Medulla oblongata (tissue), 1 donor: ENCODE data around the gene COX6B1.
A peak's percentile ranks its signal among the peaks of the same experiment; 100 is the strongest.
"Not testable (repeated sequence)": the region's sequence is repeated elsewhere in the genome, so short reads cannot be mapped to it uniquely, and the experiment has no call there.

Source experiments
- DNase-seq: peaks from one replicate; pipeline ENCODE4 v3.0.0-alpha.2; 2015; ENCODE audit errors: extremely low spot score

Gene COX6B1, protein sequence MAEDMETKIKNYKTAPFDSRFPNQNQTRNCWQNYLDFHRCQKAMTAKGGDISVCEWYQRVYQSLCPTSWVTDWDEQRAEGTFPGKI

DNA sequence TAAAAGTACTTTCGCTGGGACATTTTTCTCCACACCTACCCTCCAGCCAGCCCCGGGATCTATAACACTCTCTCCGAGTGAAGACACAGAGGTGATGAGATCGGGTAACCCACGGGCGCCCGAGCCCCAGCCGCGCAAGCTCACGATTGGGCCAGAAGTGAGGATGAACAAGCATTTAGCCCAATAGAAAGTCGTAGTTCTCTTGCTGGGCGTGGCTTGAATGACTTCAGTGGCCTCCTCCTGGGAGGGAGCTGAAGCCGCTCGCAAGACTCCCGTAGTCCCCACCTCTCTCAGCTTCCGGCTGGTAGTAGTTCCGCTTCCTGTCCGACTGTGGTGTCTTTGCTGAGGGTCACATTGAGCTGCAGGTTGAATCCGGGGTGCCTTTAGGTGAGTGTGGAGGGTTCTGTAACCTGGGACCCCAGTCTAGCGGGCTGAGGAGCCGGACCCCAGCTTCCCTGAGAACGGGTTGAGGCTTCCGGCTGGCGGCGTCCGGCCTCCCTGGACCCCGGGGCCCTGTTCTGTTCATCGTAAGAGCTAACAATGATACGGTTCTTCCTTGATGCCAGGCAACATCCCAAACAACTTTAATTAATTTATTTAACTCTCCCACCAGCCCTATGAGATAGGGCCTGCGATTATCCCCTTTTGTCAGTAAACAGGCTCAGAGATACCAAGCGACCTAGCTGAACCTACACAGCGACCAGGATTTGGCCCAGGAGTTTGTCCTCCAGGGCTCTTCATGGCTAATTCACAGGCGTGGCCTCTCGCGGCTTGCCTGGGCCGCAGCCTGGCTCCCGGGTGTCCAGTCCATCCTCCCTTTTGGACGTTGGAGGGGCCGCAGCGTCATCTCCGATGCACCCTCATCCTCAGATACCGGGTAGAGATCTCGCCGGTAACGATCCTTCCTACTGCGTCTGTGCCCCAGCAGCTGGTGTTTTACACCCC is at the start of gene COX6B1:
COX6B1 (plus strand) TSS at position 307 of the 945 bp plus-strand sequence. CDS start 2,921 bp downstream, outside the sequence.
- peak; percentile 99 for DNase-seq

DNA sequence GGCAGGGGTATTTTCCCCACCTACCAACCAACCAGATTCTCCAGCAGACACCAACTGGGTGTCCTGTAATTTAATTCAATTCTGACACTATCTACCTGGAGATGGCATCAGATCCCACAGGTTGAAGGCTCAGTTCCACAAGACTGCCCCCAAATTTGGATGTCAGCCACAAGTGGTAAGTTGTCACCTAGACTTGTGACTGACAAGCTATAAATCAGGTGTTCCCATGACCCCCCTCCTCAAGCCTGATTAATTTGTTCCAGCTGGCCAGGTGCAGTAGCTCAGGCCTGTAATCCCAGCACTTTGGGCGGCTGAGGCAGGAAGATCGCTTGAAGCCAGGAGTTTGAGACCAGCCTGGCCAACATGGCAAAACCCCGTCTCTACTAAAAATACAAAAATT is 46.2 kb upstream of the COX6B1 start:
- no peak for DNase-seq

DNA sequence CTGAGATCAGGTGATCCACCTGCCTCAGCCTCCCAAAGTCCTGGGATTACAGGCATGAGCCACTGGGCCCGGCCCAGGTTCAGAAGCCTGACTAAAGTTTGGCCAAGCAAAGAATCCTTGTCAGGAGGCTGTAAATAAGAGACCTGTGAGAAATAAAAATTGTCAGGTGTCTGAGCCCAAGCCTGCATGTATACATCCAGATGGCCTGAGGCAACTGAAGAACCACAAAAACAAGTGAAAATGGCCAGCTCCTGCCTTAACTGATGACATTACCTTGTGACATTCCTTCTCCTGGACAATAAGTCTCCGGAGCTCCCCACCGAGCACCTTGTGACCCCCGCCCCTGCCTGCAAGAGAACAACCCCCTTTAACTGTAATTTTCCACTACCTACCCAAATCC is 43.7 kb upstream of the COX6B1 start:
- not testable (repeated sequence) for DNase-seq

DNA sequence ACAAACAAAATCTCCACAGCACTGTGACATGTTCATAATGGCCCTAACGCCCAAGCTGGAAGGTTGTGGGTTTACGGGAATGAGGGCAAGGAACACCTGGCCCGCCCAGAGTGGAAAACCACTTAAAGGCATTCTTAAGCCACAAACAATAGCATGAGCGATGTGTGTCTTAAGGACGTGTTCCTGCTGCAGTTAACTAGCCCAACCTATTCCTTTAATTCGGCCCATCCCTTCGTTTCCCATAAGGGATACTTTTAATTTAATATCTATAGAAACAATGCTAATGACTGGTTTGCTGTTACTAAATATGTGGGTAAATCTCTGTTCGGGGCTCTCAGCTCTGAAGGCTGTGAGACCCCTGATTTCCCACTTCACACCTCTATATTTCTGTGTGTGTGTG is 41.0 kb upstream of the COX6B1 start:
- DNase-seq: not testable (repeated sequence)

DNA sequence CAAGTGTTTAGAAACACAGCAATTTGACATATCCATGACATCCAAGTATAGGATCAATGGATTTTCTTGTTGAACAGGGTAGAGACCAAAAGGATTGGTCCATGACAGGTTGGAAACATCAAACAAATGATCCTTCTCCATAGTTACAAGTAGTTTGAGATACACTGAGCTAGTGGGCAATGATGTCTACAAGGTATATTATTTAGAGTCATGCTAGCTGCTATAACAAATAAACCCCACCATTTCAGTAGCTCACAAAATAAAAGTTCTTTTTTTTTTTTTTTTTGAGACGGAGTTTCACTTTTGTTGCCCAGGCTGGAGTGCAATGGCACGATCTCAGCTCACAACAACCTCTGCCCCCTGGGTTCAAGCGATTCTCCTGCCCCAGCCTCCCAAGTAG is 40.5 kb upstream of the COX6B1 start:
- no peak for DNase-seq

DNA sequence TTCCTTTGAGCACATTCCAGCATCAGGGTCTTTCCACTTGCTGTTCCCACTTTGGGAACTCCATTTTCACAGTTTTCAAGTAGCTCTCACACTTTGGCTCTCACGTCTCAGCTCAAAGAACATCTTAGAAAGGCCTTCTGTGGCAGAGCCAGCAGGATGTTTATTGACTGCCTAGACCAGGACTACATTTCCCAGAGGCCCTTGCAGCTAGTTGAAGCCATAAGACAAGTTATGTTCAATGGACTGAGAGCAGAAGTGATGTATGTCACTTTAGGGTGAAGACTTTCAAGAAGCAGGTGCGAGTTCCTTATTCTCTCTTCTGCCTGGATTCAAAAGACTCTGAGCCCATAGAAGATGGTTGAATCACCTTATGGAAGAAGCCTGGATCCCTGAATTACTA is 39.9 kb upstream of the COX6B1 start:
- no peak for DNase-seq

DNA sequence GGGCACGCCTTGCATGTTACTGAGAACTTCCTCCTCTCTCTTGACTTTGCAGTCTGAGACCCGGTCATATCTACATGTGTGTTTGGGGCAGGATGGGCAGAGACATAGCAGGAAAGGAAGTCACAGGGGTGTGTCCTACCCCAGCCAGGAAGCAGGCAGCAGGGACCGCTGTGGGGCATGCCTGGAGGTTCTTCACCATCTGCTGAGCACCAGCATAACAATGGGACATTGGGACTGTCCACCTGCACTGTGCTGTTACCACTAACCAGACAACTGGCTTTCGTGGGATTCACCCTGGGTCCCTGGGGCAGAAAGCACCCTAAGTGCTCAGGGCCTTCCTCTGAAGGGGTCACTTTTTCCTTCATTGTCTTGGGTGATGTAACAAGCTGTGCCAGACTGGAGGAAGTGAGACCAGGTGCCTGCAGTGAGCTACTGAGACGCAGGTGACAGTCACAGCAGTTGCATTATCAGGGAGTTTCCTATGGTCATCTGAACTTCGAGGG is 38.2 kb upstream of the COX6B1 start:
- no peak for DNase-seq

DNA sequence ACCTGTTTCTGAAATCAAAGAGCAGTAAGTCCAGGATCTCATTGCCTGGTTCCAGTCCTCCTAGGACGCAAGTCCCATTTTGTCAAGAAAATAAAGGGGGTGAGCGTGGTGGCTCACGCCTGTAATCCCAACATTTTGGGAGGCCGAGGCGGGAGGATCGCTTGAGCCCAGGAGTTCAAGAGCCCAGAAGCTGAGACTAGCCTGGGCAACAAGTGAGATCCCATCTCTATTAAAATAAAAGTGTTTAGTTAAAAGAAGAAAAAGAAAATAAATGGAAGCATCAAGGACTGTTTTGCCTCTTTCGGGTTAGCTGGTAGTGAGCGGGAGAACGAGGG is 35.9 kb upstream of the COX6B1 start:
- DNase-seq: no peak

DNA sequence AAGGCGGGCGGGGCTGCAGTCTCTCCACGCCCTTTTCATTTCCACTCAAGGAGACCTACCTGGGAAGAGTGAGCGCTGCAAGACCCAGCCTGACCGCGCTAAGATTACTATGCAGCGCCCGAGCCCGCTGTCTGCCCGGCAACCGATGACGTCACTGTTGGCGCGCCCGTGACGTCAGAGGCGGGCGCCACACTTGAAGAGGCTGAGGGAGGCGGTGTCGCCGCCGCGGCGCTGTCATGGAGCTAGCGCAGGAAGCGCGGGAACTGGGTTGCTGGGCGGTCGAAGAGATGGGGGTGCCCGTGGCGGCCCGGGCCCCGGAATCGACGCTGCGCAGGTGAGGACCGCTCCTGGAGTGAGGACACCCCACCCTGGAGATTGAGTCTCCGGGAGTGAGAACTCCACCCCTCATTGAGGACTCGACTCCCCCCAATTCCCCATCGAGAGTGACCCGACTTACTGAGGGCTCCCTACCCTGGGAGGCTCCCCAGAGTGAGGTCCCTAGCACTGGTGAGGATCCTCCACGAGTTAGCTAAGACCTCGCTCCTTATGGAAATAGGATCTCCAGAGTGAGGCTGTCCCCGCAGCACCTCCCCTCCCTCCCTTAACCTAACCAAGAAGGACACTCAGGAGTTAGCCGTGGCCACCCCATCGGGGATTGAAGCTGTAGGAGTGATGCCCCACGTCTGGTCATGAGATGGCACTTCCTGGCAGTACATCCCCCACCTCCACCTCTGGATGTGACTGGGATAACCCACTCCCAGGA is 35.4 kb upstream of the COX6B1 start, which contains the start of gene HAUS5:
HAUS5 (plus strand) TSS at position 177 of the 763 bp plus-strand sequence; CDS start at position 237, 60 bp downstream.
- peak; percentile 93 for DNase-seq

DNA sequence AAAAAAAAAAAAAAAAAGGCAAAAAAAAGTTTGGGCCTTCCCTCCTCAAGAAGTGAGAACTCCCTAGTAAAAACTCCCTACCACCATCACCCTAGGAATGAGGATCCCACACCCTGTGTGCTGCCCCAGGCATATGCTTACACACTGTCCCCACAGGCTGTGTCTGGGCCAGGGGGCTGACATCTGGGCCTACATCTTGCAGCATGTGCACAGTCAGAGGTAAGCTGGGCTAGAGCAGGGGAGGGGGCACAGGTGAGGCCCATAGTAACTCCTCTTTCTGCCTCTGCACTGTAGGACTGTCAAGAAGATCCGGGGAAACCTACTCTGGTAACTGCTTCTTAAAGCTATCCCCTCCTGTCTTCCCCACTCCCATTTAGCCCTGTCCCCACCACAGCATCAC is 34.5 kb upstream of the COX6B1 start:
- no peak for DNase-seq

DNA sequence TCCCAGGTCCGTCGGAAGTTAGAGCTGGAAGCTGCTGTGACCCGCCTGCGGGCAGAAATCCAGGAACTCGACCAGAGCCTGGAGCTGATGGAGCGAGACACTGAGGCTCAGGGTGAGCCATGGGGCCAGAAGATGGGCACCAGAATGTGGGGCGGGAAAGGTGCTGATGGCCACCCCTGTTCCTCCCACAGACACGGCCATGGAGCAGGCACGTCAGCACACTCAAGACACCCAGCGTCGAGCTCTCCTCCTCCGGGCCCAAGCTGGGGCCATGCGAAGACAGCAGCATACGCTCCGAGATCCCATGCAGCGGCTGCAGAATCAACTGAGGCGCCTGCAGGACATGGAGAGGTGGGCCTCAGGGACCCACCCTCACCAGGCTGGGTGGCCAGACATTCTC is 33.1 kb upstream of the COX6B1 start:
- DNase-seq: no peak

DNA sequence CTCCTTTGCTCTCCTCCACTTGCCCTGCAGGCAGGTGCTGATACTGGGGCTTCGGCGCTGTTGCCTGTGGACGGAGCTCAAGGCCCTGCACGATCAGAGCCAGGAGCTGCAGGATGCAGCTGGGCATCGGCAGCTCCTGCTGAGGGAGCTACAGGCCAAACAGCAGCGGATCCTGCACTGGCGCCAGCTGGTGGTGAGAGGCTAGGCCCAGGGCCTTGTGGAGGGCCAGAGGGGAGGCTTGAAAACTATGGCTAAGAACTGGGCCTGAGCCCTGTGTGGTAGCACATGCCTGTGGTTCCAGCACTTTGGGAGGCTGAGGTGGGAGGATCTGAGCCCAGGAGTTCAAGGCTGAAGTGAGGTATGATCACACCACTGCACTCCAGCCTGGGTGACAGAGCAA is 29.3 kb upstream of the COX6B1 start:
- DNase-seq: no peak

DNA sequence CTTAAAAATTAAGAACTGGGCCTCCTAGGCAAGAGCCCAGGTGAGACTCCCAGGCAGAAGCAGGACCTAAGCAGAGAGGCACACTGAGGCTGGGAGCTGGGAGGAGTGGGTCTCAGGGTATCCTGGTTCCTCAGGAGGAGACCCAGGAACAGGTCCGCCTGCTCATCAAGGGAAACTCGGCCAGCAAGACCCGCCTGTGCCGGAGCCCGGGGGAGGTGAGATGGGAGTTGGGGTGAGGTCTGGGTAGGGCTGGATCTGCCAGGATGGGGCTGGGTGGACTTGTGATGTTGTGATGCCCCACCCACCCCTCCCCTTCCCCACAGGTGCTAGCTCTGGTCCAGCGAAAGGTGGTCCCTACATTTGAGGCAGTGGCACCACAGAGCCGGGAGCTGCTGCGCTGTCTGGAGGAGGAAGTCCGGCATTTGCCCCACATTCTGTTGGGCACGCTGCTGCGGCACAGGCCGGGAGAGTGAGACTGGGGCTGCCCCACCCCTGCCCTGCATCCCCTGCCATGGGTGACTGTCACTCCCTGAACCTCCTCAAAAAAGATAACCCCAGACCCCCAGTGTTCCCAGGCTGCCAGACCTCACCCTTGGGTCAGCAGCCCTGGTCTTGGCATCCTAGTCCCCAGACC is 28.7 kb upstream of the COX6B1 start:
- DNase-seq: no peak

DNA sequence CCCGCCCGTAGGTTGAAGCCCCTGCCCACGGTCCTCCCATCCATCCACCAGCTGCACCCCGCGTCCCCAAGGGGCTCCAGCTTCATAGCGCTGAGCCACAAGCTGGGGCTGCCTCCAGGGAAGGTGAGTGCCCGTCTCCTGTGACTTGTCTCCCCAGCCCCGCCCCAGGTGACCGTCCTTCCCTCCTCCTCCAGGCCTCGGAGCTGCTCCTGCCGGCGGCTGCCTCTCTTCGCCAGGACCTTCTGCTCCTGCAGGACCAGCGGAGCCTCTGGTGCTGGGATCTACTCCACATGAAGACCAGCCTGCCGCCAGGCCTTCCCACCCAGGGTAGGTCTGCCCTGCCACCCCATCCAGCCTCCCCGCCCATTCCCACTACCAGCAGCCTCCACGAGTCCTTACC is 28.1 kb upstream of the COX6B1 start:
- no peak for DNase-seq

DNA sequence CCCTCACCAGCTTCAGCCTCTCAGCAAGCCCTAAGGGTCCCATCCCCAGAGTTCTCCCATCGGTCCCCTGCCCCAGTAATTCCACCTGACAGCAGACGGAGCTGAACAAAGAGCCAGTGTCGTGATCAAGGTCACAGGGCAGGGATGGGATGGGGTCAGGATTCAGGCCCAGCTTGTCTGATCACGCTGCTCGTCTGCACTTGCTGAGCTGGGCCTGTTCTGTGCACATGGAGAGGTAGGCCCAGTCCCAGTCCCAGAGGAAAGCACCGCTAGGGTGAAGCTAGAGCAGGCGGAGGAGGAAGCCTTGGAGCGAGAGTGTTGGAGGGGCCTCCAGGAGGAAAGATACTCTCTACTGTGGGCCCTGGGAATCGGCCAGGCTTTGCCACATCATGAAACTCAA is 26.4 kb upstream of the COX6B1 start:
- DNase-seq: no peak

DNA sequence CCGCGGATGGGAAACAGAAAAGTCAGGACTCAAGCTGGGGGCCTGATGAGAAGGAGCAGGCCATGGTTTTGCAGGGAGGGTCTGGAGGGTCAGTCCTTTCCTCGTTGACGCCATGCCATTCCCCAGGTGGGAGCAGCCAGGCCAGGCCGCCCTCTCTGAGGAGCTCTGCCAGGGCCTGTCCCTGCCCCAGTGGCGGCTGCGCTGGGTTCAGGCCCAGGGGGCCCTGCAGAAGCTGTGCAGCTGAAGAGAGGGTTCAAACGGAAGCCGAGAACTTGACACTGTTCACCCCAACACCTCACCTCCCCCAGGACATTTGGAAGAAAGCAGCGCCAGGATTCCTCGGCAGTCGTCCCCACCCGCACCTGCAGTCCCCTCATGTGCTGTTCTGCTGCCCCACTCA is 25.4 kb upstream of the COX6B1 start:
- no peak for DNase-seq

DNA sequence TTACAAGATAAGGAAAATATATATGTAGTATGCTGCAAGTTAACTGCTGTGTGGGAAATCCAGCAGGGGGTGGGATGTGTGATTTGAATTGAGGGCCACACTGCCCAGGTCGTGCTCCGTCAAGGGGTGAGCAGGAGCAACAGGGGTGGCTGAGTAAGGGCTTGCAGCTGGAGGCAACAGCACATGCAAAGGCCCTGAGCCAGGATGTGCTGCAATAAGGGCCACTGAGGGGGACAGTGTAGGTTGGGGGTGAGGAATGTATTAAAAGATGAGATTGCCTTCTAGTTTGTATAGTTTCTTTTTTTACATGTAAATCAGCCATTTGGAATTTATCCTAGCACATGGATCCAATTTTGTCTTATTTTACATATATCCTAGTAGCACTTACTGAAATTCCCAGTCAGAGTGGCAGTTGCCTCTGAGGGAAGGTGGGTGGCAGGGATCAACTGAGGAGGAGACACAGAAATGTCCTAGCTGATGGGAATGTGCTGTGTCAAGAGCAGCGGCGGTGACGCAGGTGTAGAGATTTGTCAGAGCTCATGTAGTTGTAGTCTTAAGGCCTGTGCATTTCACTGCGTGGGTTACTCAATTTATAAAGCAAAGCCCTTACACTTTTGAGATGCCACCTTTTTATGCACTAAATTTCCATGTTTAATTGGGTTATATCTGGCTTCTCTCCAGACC is 24.7 kb upstream of the COX6B1 start:
- no peak for DNase-seq

DNA sequence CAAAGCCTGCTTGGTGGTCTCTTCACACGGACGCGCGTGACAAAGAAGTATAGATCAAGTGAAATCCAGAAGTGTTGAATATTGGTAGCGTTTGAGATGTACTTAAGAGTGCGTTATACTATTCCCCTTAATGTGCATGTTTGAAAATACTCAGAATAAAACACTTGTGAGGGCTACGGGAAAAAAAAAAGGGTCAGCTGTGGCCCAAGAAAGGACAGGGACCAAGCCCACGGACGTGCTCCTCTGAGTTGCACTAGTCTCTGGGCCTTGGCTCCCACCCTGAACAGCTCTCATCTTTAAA is 19.9 kb upstream of the COX6B1 start:
- no peak for DNase-seq

DNA sequence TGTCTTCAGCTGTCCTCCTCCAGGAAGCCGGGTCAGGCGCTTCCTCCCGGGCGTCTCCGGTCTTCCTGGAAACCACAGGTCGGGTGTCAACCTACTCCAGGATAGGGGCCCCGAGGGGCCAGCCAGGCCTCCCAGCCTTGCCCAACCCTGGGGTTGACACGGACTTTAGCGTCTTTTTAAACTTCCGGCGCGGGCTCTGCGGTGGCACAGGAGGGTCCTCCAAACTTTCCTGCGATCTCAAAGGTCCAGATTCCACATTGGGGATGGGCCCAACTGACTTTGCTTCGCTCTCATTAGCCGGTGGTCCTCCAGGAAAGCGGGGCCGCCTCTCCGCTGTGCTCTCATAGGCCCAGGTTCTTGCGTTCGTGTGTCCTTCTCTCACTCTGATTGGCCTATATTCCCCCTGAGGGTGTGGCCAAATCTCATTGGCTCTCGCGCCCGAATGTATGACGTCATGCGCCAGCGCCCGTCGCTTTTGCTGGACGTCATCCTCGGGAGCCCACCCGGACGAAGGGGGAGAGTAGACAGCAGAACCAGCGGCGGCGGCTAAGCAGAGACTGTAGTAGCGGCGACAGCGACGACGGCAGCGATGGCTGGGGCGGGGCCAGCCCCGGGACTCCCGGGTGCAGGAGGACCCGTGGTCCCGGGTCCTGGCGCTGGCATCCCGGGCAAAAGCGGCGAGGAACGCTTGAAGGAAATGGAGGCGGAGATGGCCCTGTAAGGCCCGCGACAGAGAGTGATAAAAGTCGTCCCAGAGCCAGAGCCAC is 19.4 kb upstream of the COX6B1 start, which contains the start of gene RBM42:
RBM42 (plus strand) TSS at position 472 of the 767 bp plus-strand sequence; CDS start at position 590, 118 bp downstream.
- peak; percentile 99 for DNase-seq

DNA sequence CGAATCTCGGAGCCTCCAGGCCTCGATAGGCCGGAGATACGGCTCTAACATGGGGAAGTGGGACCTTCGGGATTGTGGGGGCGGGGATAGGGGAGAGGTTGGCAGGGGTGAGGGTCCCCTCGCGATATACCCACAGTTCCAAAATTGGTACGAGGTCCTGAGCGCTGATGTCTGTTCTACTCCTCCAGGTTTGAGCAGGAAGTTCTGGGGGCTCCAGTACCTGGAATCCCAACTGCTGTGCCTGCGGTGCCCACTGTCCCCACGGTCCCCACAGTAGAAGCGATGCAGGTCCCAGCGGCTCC is 18.8 kb upstream of the COX6B1 start:
- DNase-seq: no peak
